GM12878 (cell line): Measurements from ENCODE around the gene DFFB. TPM values are rescaled to one million over a fixed set of nuclear protein-coding genes. Genes with fewer than 3 reads are reported as not detected.

Source experiments
- ATF3 ChIP-seq: IDR thresholded peaks from 2 replicates; pipeline ENCODE4 v1.6.1; 2011; ENCODE audit warnings: low read depth, mild to moderate bottlenecking, low read length, moderate library complexity, borderline replicate concordance; ENCODE audit errors: extremely low read depth
- BCL3 ChIP-seq: IDR thresholded peaks from 2 replicates; pipeline ENCODE4 v1.6.1; 2011; ENCODE audit warnings: borderline replicate concordance, low read depth, mild to moderate bottlenecking, moderate library complexity, low read length; ENCODE audit not compliant: insufficient read depth, poor library complexity, severe bottlenecking
- CHD1 ChIP-seq: IDR thresholded peaks from 2 replicates; pipeline ENCODE4 v1.6.1; 2012; ENCODE audit warnings: low read depth, low read length, improper control_type of control experiment
- CHD4 ChIP-seq: fragments of 200-600 bp; sonication (generic); IDR thresholded peaks from 2 replicates; pipeline ENCODE4 v1.6.1; 2016; ENCODE audit warnings: mild to moderate bottlenecking
- DPF2 ChIP-seq: fragments of 450-650 bp; IDR thresholded peaks from 2 replicates; pipeline ENCODE4 v1.6.1; 2017; ENCODE audit warnings: mild to moderate bottlenecking
- E4F1 ChIP-seq: fragments of 450-650 bp; IDR thresholded peaks from 2 replicates; pipeline ENCODE4 v1.6.1; 2018; ENCODE audit warnings: borderline replicate concordance, mild to moderate bottlenecking; ENCODE audit not compliant: partially characterized antibody
- ETV6 ChIP-seq, 2 experiments: fragments of 450-650 bp in 1 of 2; IDR thresholded peaks in 1 of 2; conservative IDR thresholded peaks in 1 of 2; 2 replicates each; pipeline ENCODE4 v1.6.1; 2014; ENCODE audit warnings: antibody characterized with exemption in 1 of 2, borderline replicate concordance in 1 of 2, low read depth in 1 of 2, mild to moderate bottlenecking in 1 of 2, moderate library complexity in 1 of 2
- KDM1A ChIP-seq: fragments of 200-600 bp; sonication (generic); IDR thresholded peaks from 2 replicates; pipeline ENCODE4 v1.6.1; 2016; ENCODE audit warnings: borderline replicate concordance
- PAX5 ChIP-seq: IDR thresholded peaks from 2 replicates; pipeline ENCODE4 v1.6.1; 2011; ENCODE audit warnings: low read depth, low read length, borderline replicate concordance
- PAX8 ChIP-seq: fragments of 450-650 bp; IDR thresholded peaks from 2 replicates; pipeline ENCODE4 v1.6.1; 2017; ENCODE audit warnings: mild to moderate bottlenecking, moderate library complexity
- RAD21 ChIP-seq: IDR thresholded peaks from 2 replicates; pipeline ENCODE4 v1.6.1; 2011; ENCODE audit warnings: mild to moderate bottlenecking, low read depth, low read length, moderate library complexity; ENCODE audit not compliant: insufficient read depth
- SMC3 ChIP-seq: IDR thresholded peaks from 2 replicates; pipeline ENCODE4 v1.6.1; 2011; ENCODE audit warnings: low read length, improper control_type of control experiment, borderline replicate concordance
- STAT1 ChIP-seq: fragments of 450-650 bp; conservative IDR thresholded peaks from 2 replicates; pipeline ENCODE4 v1.6.1; 2014; ENCODE audit warnings: antibody characterized with exemption, mild to moderate bottlenecking
- TCF12 ChIP-seq: IDR thresholded peaks from 2 replicates; pipeline ENCODE4 v1.6.1; 2011; ENCODE audit warnings: low read depth, mild to moderate bottlenecking, low read length
- TCF3 ChIP-seq: IDR thresholded peaks from 2 replicates; pipeline ENCODE4 v1.6.1; 2012; ENCODE audit warnings: low read depth, mild to moderate bottlenecking, low read length, borderline replicate concordance; ENCODE audit not compliant: insufficient read depth
- ZBED1 ChIP-seq: IDR thresholded peaks from 2 replicates; pipeline ENCODE4 v1.6.1; 2016; ENCODE audit warnings: borderline replicate concordance
- ZBTB11 ChIP-seq: fragments of 450-650 bp; formaldehyde crosslinking; IDR thresholded peaks from 2 replicates; pipeline ENCODE4 v1.5.0; 2022; ENCODE audit warnings: mild to moderate bottlenecking, missing genetic modification characterization
- polyA plus RNA-seq, 11 experiments: library from polyadenylated mRNA; depleted of rRNA in 4 of 11; unstranded in 6 of 11; stranded (reverse) in 5 of 11; fragments of >200 nt; fragmentation: Nextera tagmentation in 4 of 11; fragmentation: Illumina TruSeq in 1 of 11; extraction: Ambion mirVana in 4 of 11; extraction: Trizol in 1 of 11; gene quantifications; 1 replicate in 1 of 11; 2 replicates in 10 of 11; pipeline versions ENCODE4 v1.2.1 to v1.2.3, GENCODE V29; 2011 to 2016; ENCODE audit warnings: inconsistent platforms in 2 of 11, missing spikeins in 2 of 11, low read depth in 1 of 11
- total RNA-seq, 4 experiments: library from RNA; depleted of rRNA in 3 of 4; stranded (reverse); fragments of >200 nt in 3 of 4; fragmentation: Illumina TruSeq in 1 of 4; extraction: Trizol in 1 of 4; gene quantifications; 2 replicates each; pipeline versions ENCODE4 v1.2.1 to v1.2.3, GENCODE V29; 2013 to 2021

DFFB gene
- total and polyA plus RNA-seq, 10 of the 15 experiments (the other 5 are each of a cell fraction or from before 2014, with no cell fraction given), result 2.7 to 10.7 (median 6.5) TPM

GRCh38 chr1:3910857-3911845 is 53.9 kb downstream of the DFFB start (continued):
- TF ChIP-seq BCL3, result no peak
- TF ChIP-seq SMC3, result peak; percentile 88
- no peak for TF ChIP-seq TCF12
- no peak for TF ChIP-seq KDM1A
- no peak for TF ChIP-seq STAT1
- TF ChIP-seq CHD1, result no peak
- TF ChIP-seq TCF3, result peak; percentile 45; the same call in 1 of the 2 replicates
- TF ChIP-seq RAD21, result peak; percentile 94
- TF ChIP-seq DPF2, result no peak
- no peak for TF ChIP-seq ATF3
- no peak for TF ChIP-seq ETV6 (conservative IDR thresholded peaks at IDR 0.05 in 1 of 2, IDR thresholded peaks at IDR 0.05 in 1 of 2; ENCODE audit: borderline replicate concordance in 1 of 2, low read depth in 1 of 2)
- no peak for TF ChIP-seq ZBTB11 (CRISPR knock-in tag)
- TF ChIP-seq CHD4, result no peak
- TF ChIP-seq ZBED1, result no peak
- TF ChIP-seq E4F1, result no peak
- no peak for TF ChIP-seq PAX8
- TF ChIP-seq PAX5, result peak; percentile 35; the same call in 1 of the 2 replicates
